Trophoblast cell (in vitro differentiated cells and primary cell): ENCODE measurements around the gene ZNF668.

Experiments used
- DNase-seq, 2 donors: peaks; one replicate each; pipeline ENCODE4 v3.0.0-alpha.2; 2016
- H2AFZ ChIP-seq: 2 replicates; pipeline ENCODE4 v1.6.1; 2013; ENCODE audit warnings: low read length, moderate library complexity, mild to moderate bottlenecking; ENCODE audit not compliant: insufficient read depth, poor library complexity
- H2AK5ac ChIP-seq: 2 replicates; pipeline ENCODE4 v1.6.1; 2013; ENCODE audit warnings: mild to moderate bottlenecking, low read length
- H2BK120ac ChIP-seq: 2 replicates; pipeline ENCODE4 v1.6.1; 2013; ENCODE audit warnings: low read length, mild to moderate bottlenecking, moderate library complexity; ENCODE audit not compliant: insufficient read depth, poor library complexity
- H2BK12ac ChIP-seq: 2 replicates; pipeline ENCODE4 v1.6.1; 2013; ENCODE audit warnings: mild to moderate bottlenecking, low read length, moderate library complexity
- H2BK5ac ChIP-seq: 2 replicates; pipeline ENCODE4 v1.6.1; 2013; ENCODE audit warnings: low read length, low read depth, moderate library complexity, mild to moderate bottlenecking; ENCODE audit not compliant: poor library complexity
- H3K14ac ChIP-seq: 2 replicates; pipeline ENCODE4 v1.6.1; 2013; ENCODE audit warnings: mild to moderate bottlenecking, low read length
- H3K18ac ChIP-seq: 2 replicates; pipeline ENCODE4 v1.6.1; 2013; ENCODE audit warnings: mild to moderate bottlenecking, low read length
- H3K23ac ChIP-seq: 2 replicates; pipeline ENCODE4 v1.6.1; 2013; ENCODE audit warnings: low read length
- H3K27ac ChIP-seq: 2 replicates; pipeline ENCODE4 v1.5.1; 2013; ENCODE audit warnings: low read depth, mild to moderate bottlenecking, inconsistent platforms, low read length, moderate library complexity
- H3K27me3 ChIP-seq: 2 replicates; pipeline ENCODE4 v1.6.1; 2013; ENCODE audit warnings: inconsistent platforms, mild to moderate bottlenecking, low read length, moderate library complexity; ENCODE audit not compliant: insufficient read depth
- H3K36me3 ChIP-seq, 2 experiments: 1 replicate in 1 of 2; 2 replicates in 1 of 2; pipeline ENCODE4 v1.6.1; 2013; ENCODE audit warnings: low read length in 2 of 2, mild to moderate bottlenecking in 2 of 2, moderate library complexity in 1 of 2; ENCODE audit not compliant: insufficient read depth in 2 of 2, control insufficient read depth in 1 of 2
- H3K4ac ChIP-seq: 2 replicates; pipeline ENCODE4 v1.6.1; 2013; ENCODE audit warnings: low read depth, mild to moderate bottlenecking, low read length, moderate library complexity
- H3K4me1 ChIP-seq, 2 experiments: 1 replicate in 1 of 2; 2 replicates in 1 of 2; pipeline ENCODE4 v1.6.1; 2013; ENCODE audit warnings: low read length in 2 of 2, mild to moderate bottlenecking in 2 of 2, moderate library complexity in 1 of 2; ENCODE audit not compliant: insufficient read depth in 2 of 2, control insufficient read depth in 1 of 2
- H3K4me2 ChIP-seq: 2 replicates; pipeline ENCODE4 v1.6.1; 2013; ENCODE audit warnings: inconsistent platforms, mild to moderate bottlenecking, low read length, moderate library complexity
- H3K4me3 ChIP-seq: 2 replicates; pipeline ENCODE4 v1.5.1; 2013; ENCODE audit warnings: mild to moderate bottlenecking, low read depth, low read length, inconsistent platforms
- H3K79me1 ChIP-seq: one replicate; pipeline ENCODE4 v1.6.1; 2013; ENCODE audit warnings: low read length
- H3K79me2 ChIP-seq: 2 replicates; pipeline ENCODE4 v1.6.1; 2013; ENCODE audit warnings: low read length, mild to moderate bottlenecking; ENCODE audit not compliant: control insufficient read depth, insufficient read depth, poor library complexity
- H3K9ac ChIP-seq: 2 replicates; pipeline ENCODE4 v1.6.1; 2013; ENCODE audit warnings: mild to moderate bottlenecking, low read length
- H3K9me3 ChIP-seq: 2 replicates; pipeline ENCODE4 v1.6.1; 2013; ENCODE audit warnings: low read depth, mild to moderate bottlenecking, control low read depth, inconsistent platforms, low read length; ENCODE audit not compliant: insufficient read depth
- H4K12ac ChIP-seq: 2 replicates; pipeline ENCODE4 v1.6.1; 2013; ENCODE audit warnings: low read depth, mild to moderate bottlenecking, low read length, moderate library complexity
- H4K8ac ChIP-seq: 2 replicates; pipeline ENCODE4 v1.6.1; 2013; ENCODE audit warnings: low read depth, mild to moderate bottlenecking, low read length, moderate library complexity
- H4K91ac ChIP-seq: one replicate; pipeline ENCODE4 v1.6.1; 2013; ENCODE audit warnings: low read depth, mild to moderate bottlenecking, low read length, moderate library complexity
- WGBS: extraction: QIAGEN DNeasy Blood & Tissue Kit; methylation state at CpG from one replicate; pipeline ENCODE4 v1.1.7; 2013; ENCODE audit warnings: missing lambda C conversion rate; ENCODE audit not compliant: insufficient read length, insufficient coverage; ENCODE audit errors: extremely low coverage; 5-methylcytosine and 5-hydroxymethylcytosine counted together

The ZNF668 gene

DNA sequence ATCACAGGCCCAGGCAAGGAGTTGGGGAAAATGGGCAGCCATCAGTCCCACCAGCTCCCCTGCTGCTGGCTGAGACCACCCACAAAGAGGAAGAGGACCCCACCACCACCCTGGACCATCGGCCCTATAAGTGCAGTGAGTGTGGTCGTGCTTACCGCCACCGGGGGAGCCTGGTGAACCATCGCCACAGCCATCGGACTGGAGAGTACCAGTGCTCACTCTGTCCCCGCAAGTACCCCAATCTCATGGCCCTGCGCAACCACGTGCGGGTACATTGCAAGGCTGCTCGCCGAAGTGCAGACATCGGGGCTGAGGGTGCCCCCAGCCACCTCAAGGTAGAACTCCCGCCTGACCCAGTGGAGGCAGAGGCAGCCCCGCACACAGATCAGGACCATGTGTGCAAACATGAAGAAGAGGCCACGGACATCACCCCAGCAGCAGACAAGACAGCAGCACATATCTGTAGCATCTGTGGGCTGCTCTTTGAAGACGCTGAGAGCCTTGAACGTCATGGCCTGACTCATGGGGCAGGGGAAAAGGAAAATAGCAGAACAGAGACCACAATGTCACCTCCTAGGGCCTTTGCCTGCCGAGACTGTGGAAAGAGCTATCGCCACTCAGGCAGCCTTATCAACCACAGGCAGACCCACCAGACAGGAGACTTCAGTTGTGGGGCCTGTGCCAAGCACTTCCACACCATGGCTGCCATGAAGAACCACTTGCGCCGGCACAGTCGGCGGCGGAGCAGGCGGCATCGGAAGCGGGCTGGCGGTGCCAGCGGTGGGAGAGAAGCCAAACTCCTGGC lies 3.8 kb upstream of the ZNF668 start:
- Histone ChIP-seq H4K12ac (no peak overlapping the region), H3K14ac (no peak overlapping the region), H3K9ac (no peak overlapping the region), H3K9me3 (no peaks in the 10 kb centered on the region), H3K4me3 (no peak overlapping the region), H2BK5ac (no peak overlapping the region), H2AFZ (no peak overlapping the region), H3K4ac (no peak overlapping the region), H3K23ac (no peak overlapping the region), H3K18ac (no peak overlapping the region), H3K4me2 (no peak overlapping the region), H3K79me2 (peaks cover 13% of the 10 kb centered on the region), H4K8ac (no peak overlapping the region), H2BK120ac (no peak overlapping the region), H3K4me1 (no peaks in the 10 kb centered on the region), H3K79me1 (peaks cover 15% of the 10 kb centered on the region), H2BK12ac (no peak overlapping the region), H3K27ac (no peak overlapping the region), H4K91ac (no peak overlapping the region), H2AK5ac (no peak overlapping the region), H3K36me3 (peaks cover 59 to 63% of the 10 kb centered on the region in 2 experiments), H3K27me3 (no peaks in the 10 kb centered on the region)
- no CpG with 5 or more reads among the region's 30 CpGs for WGBS
- DNase-seq, result no peak

DNA sequence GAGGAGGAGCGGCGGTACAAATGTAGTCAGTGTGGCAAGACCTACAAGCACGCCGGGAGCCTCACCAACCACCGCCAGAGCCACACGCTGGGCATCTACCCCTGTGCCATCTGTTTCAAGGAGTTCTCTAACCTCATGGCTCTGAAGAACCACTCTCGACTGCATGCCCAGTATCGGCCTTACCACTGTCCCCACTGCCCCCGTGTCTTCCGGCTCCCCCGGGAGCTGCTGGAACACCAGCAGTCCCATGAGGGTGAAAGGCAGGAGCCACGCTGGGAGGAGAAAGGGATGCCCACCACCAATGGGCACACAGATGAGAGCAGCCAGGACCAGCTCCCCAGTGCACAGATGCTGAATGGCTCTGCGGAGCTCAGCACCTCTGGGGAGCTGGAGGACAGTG lies 3.0 kb upstream of the ZNF668 start:
- Histone ChIP-seq H3K9me3 (no peaks in the 10 kb centered on the region), H2BK12ac (no peak overlapping the region), H3K4me1 (peaks cover 4 to 5% of the 10 kb centered on the region in 2 experiments), H3K18ac (no peak overlapping the region), H3K27ac (no peak overlapping the region), H3K79me1 (peaks cover 18% of the 10 kb centered on the region), H3K27me3 (no peaks in the 10 kb centered on the region), H2BK5ac (no peak overlapping the region), H2AK5ac (no peak overlapping the region), H2BK120ac (no peak overlapping the region), H2AFZ (no peak overlapping the region), H3K23ac (no peak overlapping the region), H3K79me2 (peaks cover 21% of the 10 kb centered on the region), H4K12ac (no peak overlapping the region), H3K36me3 (peaks cover 57 to 59% of the 10 kb centered on the region in 2 experiments), H3K4me3 (no peak overlapping the region), H3K4me2 (no peak overlapping the region), H3K4ac (no peak overlapping the region), H3K9ac (no peak overlapping the region), H4K8ac (no peak overlapping the region), H4K91ac (no peak overlapping the region), H3K14ac (no peak overlapping the region)
- DNase-seq, result no peak
- no CpG with 5 or more reads among the region's 13 CpGs for WGBS

DNA sequence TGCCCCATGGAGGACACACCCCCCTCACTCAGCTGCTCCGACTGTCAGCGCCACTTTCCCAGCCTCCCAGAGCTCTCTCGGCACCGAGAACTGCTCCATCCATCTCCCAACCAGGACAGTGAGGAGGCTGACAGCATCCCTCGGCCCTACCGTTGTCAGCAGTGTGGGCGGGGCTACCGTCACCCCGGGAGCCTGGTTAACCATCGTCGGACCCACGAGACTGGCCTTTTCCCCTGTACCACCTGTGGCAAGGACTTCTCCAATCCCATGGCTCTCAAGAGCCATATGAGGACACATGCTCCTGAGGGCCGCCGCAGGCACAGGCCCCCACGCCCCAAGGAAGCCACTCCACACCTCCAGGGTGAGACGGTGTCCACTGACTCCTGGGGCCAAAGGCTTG lies 2.3 kb upstream of the ZNF668 start:
- no peak overlapping the region for H3K18ac ChIP-seq
- H2BK120ac ChIP-seq, result no peak overlapping the region
- H3K9me3 ChIP-seq, result no peaks in the 10 kb centered on the region
- peaks cover 23% of the 10 kb centered on the region for H3K79me2 ChIP-seq
- H3K4me1 ChIP-seq, result peaks cover 7% of the 10 kb centered on the region in 2 experiments
- no peak overlapping the region for H4K8ac ChIP-seq
- no peak overlapping the region for H3K4ac ChIP-seq
- no peak overlapping the region for H3K14ac ChIP-seq
- no peak overlapping the region for H3K9ac ChIP-seq
- no peak for DNase-seq
- no peak overlapping the region for H2AFZ ChIP-seq
- H4K12ac ChIP-seq, result no peak overlapping the region
- no peak overlapping the region for H2BK5ac ChIP-seq
- peaks cover 54% of the 10 kb centered on the region in 2 experiments for H3K36me3 ChIP-seq
- H3K27ac ChIP-seq, result no peak overlapping the region
- H3K4me3 ChIP-seq, result no peak overlapping the region
- no peak overlapping the region for H2AK5ac ChIP-seq
- no peak overlapping the region for H4K91ac ChIP-seq
- no peaks in the 10 kb centered on the region for H3K27me3 ChIP-seq
- H3K79me1 ChIP-seq, result peaks cover 18% of the 10 kb centered on the region
- no peak overlapping the region for H2BK12ac ChIP-seq
- no peak overlapping the region for H3K23ac ChIP-seq
- no peak overlapping the region for H3K4me2 ChIP-seq
- WGBS, result no CpG with 5 or more reads among the region's 16 CpGs

DNA sequence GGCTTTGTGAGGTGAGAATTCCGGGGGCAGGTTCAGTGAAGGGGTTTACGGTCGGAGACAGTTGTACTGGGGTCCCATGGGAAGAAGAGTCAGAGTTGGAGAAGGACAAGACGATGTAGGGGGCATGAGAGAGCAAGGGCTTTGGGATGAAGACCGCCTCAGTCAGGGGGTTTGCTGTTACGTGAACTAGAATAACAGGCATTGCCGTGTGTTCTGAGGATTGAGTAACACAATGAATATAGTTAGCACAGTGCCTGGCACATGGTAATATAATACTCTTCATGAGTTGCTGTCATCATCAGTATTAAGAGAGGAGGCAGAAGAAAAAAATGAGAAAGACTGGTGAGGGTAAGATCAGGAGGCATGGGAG lies 759 bp upstream of the ZNF668 start:
- peak overlapping the region; percentile 81 for H2AK5ac ChIP-seq
- peak overlapping the region; percentile 87 for H2AFZ ChIP-seq
- H4K12ac ChIP-seq, result peak overlapping the region; percentile 91
- peak overlapping the region; percentile 91 for H3K9ac ChIP-seq
- peak overlapping the region; percentile 97 for H4K8ac ChIP-seq
- H3K4me1 ChIP-seq, result peaks cover 7% of the 10 kb centered on the region in 2 experiments
- peak overlapping the region; percentile 43 for H3K18ac ChIP-seq
- no peaks in the 10 kb centered on the region for H3K9me3 ChIP-seq
- H3K4me3 ChIP-seq, result peak overlapping the region; percentile 92
- H3K79me2 ChIP-seq, result peaks cover 23% of the 10 kb centered on the region
- no peaks in the 10 kb centered on the region for H3K27me3 ChIP-seq
- H3K23ac ChIP-seq, result no peak overlapping the region
- no CpG with 5 or more reads among the region's 7 CpGs for WGBS
- H2BK12ac ChIP-seq, result no peak overlapping the region
- peaks cover 39% of the 10 kb centered on the region in 2 experiments for H3K36me3 ChIP-seq
- H4K91ac ChIP-seq, result peak overlapping the region; percentile 85
- peaks cover 18% of the 10 kb centered on the region for H3K79me1 ChIP-seq
- DNase-seq, result no peak
- H3K14ac ChIP-seq, result peak overlapping the region; percentile 90
- H2BK5ac ChIP-seq, result peak overlapping the region; percentile 19
- H3K27ac ChIP-seq, result peak overlapping the region; percentile 88
- peak overlapping the region; percentile 76 for H2BK120ac ChIP-seq
- peak overlapping the region; percentile 89 for H3K4ac ChIP-seq
- peak overlapping the region; percentile 81 for H3K4me2 ChIP-seq
